HG03135 (cell line): Measurements from ENCODE around the gene DDX1.
"Not testable (repeated sequence)": the region's sequence is repeated elsewhere in the genome, so short reads cannot be mapped to it uniquely, and the experiment has no call there.

Source experiments
- ATAC-seq: cut with Tn5 transposase; IDR thresholded peaks from one replicate; pipeline ENCODE4 v1.9.1; 2021; ENCODE audit warnings: mild to moderate bottlenecking, moderate library complexity; ENCODE audit not compliant: unreplicated experiment

The DDX1 gene

DNA sequence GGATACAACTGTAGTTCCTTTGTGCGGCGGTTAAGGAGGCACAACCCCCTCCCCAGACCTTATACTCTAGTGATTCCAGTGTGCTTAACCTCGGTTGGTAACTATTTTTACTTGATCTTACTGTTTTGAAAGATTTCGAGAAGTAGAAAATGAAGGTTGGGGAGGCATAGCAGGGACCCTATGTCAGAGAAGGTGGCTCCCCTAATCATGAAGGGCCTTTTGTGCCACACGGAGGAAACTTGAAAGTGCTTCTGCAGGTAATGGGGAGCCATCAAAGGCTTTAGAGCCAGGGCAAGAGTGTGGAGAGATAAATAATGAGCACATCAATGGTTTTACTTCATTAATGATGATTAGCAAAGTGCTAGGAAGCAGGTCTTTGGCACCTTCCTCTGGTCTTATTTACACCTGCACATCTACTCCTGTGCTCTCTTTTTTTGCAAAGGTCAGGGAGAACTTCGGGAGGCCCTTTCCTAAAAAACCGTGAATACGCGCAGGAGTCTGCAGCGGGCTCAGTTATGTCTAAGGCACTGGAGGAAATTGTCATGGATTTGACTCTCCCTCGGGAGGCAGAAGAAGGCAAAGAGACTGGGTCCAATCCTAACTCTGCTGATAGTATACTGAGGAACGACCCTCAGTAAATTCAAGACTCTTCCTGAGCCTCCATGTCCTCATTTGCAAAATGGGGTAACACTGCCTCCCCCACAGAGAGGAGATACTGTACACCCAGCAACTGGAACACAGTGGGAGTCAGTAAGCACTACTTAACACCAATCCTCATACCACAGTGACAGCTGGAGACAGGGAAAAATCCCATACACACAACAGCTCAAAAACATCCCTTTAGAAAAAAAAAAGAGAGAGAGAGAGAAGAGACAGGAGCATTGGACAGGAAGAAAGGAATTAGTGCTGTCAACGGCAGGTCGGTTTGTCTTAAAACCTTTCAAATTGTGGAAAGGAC lies 81.6 kb downstream of the DDX1 start:
- ATAC-seq, result no peak

DNA sequence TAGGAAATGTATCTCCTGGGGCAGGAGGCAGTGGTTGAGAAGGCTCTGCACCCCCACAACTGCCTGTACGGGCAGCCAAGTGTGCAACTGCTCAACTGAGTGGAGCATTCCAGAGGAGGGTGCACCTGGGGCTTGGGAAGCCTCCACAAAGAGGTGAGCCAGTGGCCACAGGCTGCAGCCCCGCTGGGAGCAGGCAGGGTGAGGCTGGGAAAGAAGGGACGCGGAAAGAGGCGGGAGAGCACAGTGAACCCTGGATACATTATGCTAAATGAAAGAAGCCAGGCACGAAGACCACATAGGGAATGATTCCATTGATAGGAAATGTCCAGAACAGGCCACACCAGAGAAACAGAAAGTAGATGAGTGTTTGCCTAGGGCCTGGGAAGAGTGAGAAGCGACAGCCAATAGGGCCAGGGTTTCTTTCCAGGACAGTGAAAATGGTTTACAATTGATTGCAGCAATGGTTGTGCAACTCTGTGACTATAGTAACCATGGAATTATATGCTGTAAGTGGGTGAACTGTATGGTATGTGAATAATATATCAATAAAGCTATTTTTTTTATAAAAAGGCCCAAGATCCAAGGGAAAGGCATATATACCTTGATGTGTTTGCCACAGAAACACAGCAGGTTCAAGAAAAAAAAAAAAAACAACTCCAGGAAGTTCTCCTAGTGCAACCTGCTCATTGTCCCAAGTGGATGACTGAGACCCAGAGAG lies 82.4 kb downstream of the DDX1 start:
- ATAC-seq, result no peak

DNA sequence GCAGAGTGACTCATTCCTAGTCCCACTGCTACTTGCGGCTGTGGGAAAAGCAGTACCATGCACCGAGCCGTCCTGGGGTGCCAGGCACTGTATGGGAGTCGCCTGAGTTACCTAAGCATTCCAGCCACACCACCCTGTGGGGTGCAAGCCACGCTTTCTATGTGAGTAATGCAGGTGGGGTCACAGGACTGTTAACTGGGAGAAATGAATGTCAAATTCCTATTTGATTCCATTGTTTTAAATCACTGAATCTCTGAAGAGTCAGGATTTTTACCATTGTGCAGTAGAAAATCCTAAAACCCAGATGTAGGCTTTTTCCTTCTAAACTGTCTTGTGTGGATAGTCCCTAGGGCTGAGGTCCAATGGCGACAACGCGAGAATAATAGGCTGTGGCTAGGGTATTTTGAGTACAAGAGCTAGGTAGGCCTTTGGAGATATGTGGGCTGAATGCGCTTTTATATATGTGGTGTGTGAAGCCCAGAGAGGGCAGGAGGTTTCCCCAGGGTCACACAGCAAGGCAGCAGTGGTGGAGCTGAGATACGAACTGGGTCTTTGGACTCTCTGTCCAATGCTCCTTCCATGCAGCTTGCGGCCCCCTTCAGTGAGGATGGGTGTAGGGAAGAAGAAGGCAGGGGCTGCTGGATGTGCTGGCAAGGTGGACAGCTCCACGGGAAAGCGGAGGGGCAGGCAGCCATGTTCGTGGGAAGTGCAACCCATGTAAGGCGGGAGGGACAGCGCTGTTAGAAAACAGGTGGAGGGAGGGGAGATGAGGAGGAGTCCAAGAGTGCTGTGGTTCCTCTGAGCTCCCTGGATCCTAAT lies 83.2 kb downstream of the DDX1 start:
- no peak for ATAC-seq

DNA sequence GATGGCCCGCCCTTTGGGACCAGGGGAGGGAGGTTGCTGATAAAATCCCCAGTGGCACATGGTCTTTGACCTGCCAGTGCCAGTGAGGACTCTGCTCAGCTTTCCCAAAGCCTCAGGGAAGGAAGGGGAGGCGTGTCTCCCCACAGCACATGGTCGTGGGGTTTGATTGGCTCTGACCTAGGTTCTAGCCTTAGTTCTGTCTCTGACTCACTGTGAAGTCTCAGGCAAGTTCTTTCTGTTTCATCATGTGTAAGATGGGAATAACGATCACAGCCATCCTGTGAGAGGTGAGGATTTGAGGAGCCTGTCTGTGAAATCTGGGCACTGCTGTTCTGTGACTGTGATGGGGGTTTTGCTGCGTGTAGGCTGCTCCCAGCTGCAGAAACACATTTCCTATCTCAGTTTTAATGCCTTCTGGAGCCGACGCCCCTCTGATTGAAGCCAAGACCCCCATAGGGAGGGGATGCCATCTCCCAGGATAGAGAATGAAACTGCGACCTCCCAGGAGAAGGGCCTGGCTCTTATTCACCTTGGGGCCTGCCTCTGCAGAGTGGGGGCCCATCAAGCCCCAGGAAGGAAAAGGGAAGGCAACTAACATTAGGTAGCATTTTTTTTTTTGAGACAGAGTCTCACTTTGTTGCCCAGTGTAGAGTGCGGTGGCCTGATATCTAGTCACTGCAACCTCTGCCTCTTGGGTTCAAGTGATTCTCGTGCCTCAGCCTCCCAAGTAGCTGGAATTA lies 84.0 kb downstream of the DDX1 start:
- ATAC-seq, result no peak

DNA sequence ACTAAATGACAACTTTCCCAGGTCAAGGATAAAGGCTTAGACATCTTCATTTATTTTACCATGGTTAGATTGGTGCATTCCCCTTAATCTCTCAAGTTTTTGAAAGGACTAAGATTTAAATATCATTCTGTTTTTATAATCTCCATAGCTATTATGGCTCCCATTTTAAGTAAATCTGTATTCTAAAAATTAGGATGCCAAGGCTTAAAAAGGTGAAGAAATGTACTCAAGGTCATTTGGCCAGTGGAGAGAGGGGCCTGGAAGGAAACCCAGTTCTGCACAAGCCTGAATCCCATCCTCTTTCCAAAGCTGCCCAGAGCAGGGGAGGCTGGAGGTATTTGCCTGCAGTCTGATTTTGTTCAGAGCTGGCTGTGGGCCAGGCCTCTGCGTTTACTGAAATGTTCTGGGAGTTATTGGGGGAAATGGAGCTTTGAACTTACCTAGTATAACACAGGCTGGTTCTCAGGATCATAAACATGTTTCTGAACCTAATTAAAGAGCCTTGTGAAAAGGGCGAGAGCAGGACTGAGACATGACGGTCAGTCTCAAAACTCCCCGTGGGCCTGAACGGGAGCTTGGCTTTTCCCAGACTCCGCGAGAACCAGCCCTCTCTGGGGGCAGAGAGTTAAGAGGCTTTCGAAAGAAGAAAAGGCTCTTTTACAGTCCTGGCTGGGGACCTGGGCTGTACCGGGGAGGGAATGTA lies 85.6 kb downstream of the DDX1 start:
- no peak for ATAC-seq

DNA sequence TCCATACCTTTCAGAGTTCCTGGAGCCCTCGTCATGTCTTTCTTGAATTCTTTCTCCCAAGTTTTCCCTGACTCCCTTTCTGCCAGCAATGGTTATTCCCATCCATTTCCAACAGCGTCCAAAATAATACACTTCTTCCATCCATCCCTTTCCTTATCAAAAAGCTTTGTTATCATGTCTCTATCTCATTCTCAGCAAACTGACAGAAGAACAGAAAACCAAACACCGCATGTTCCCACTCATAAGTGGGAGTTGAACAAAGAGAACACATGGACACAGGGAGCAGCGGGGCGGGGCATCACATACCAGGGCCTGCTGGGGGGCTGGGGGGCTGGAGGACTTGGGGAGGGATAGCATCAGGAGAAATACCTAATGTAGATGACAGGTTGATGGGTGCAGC lies 86.7 kb downstream of the DDX1 start:
- no peak for ATAC-seq

DNA sequence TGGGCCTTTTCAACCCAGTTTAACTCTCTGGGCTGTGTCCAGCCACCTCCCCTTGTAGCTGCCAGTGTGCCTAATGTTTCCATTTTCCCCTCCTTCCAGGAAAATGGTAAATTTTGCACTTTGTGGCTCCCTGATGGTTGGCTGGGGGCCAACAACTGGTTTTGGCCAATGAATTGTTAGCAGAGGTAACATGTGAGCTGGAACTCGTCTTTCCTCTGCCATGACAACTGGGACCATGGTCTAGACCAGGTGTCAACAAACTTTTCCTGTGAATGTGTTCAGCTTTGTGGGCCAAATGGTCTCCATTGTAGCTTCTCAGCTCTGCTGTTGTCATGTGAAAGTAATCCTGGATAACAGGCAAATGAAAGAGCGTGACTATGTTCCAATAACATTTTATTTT lies 87.2 kb downstream of the DDX1 start:
- ATAC-seq, result no peak

DNA sequence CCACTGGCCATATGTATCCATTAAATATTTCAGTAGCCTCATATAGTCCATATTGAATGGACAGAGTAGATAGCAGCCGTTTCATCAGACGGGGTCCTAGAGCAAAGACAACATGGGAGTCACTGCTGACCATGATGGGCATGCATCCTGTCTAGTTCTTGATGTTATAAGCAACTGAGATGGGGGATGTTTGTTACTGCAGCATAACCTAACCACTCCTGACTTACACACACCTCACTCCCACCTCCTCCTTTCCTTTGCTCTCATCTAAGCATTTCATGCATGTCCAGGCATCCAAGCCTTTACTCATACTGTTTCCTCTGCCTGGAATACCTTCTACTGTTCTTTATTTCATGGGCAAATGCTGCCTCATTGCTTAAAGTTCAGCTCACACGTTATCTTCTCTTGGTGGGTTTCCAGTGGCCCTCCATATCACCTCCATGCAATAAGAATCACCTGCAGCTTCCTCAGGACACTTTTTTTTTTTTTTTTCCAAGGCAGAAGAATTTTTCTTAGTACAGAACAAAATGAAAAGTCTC lies 87.8 kb downstream of the DDX1 start:
- ATAC-seq, result no peak

DNA sequence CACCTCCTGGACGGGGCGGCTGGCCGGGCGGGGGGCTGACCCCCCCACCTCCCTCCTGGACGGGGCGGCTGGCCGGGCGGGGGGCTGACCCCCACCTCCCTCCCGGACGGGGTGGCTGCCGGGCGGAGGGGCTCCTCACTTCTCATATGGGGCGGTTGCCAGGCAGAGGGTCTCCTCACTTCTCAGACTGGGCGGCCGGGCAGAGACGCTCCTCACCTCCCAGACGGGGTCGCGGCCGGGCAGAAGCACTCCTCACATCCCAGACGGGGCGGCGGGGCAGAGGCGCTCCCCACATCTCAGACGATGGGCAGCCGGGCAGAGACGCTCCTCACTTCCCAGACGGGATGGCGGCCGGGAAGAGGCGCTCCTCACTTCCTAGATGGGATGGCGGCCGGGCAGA lies 88.5 kb downstream of the DDX1 start:
- not testable (repeated sequence) for ATAC-seq
